ENCODE data around the gene FMNL2. TPM values are rescaled to one million over a fixed set of nuclear protein-coding genes. Genes with fewer than 3 reads are reported as not detected.

The FMNL2 gene
- total RNA-seq, 1 donor from 2014 or later: 34.3 TPM

DNA sequence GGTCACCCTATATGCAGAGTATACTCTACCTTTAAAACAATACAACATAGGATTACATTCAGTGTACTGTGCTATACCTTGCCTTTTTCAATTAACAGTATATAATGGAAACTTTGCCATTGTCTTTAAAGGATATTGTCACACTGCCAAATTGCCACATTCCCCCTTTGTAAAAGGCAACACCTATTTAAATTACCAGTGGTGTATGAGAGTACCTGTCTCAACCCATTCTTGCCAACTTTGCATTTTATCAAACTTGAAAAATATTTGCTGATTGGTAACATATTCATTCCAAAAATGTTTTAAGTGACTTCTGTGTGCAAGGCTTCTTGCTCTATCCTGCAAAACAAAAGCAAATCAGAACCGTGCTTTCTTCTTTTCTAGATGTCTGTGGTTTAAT, 92.9 kb downstream of the FMNL2 start:
- Histone ChIP-seq H4K20me1 (ENCODE audit: insufficient read depth, low read length) (peaks cover 4% of the 10 kb centered on the region), H3K4me2 (ENCODE audit: low read length) (no peak overlapping the region), H3K9me3 (ENCODE audit: insufficient read depth, low read depth, low read length) (no peaks in the 10 kb centered on the region), H2AFZ (ENCODE audit: low read depth, low read length) (no peak overlapping the region), H3K27me3 (ENCODE audit: insufficient read depth, low read length) (no peaks in the 10 kb centered on the region), H3K36me3 (ENCODE audit: insufficient read depth, low read length) (no peaks in the 10 kb centered on the region), H3K4me3 (ENCODE audit: insufficient read depth, low read depth, low read length) (no peak overlapping the region), H3K4me1 (ENCODE audit: insufficient read depth, low read length) (peaks cover 12% of the 10 kb centered on the region), H3K79me2 (ENCODE audit: insufficient read depth, low read length) (peaks cover 60% of the 10 kb centered on the region), H3K9ac (ENCODE audit: low read length) (no peak overlapping the region), H3K27ac (ENCODE audit: low read depth, low read length) (no peak overlapping the region)
- no peaks in the 10 kb centered on the region for H3K27me3 Mint-ChIP-seq (ENCODE audit: low read depth, unreplicated experiment)
- DNase-seq (ENCODE audit: low read depth): no peak
- peak overlapping the region; percentile 73 for H3K27ac Mint-ChIP-seq (ENCODE audit: unreplicated experiment)
- H3K4me3 Mint-ChIP-seq (ENCODE audit: unreplicated experiment): no peak overlapping the region
- peaks cover 22% of the 10 kb centered on the region for H3K4me1 Mint-ChIP-seq (ENCODE audit: low read depth, unreplicated experiment)
- no peaks in the 10 kb centered on the region for H3K9me3 Mint-ChIP-seq (ENCODE audit: unreplicated experiment)
- FAIRE-seq: no peak
- no peaks in the 10 kb centered on the region for H3K36me3 Mint-ChIP-seq (ENCODE audit: low read depth, unreplicated experiment)
- TF ChIP-seq CTCF (IDR thresholded peaks at IDR 0.05; ENCODE audit: insufficient read depth, low read depth, low read length) (no peak), EZH2 (IDR thresholded peaks at IDR 0.05; ENCODE audit: insufficient read depth, low read length) (no peak)

- no peak overlapping the region for H2AFZ ChIP-seq (ENCODE audit: low read depth, low read length)
- peaks cover 59% of the 10 kb centered on the region for H3K79me2 ChIP-seq (ENCODE audit: insufficient read depth, low read length)
- Mint-ChIP-seq H3K36me3 (ENCODE audit: low read depth, unreplicated experiment) (no peaks in the 10 kb centered on the region), H3K27ac (ENCODE audit: unreplicated experiment) (no peak overlapping the region), H3K4me1 (ENCODE audit: low read depth, unreplicated experiment) (peaks cover 33% of the 10 kb centered on the region), H3K27me3 (ENCODE audit: low read depth, unreplicated experiment) (no peaks in the 10 kb centered on the region), H3K4me3 (ENCODE audit: unreplicated experiment) (no peak overlapping the region), H3K9me3 (ENCODE audit: unreplicated experiment) (no peaks in the 10 kb centered on the region)
- FAIRE-seq: no peak
- no peaks in the 10 kb centered on the region for H3K36me3 ChIP-seq (ENCODE audit: insufficient read depth, low read length)
- no peak for DNase-seq (ENCODE audit: low read depth)
- H3K9me3 ChIP-seq (ENCODE audit: insufficient read depth, low read depth, low read length): no peaks in the 10 kb centered on the region
- H3K9ac ChIP-seq (ENCODE audit: low read length): no peak overlapping the region
- peaks cover 12% of the 10 kb centered on the region for H3K4me1 ChIP-seq (ENCODE audit: insufficient read depth, low read length)
- H3K4me2 ChIP-seq (ENCODE audit: low read length): no peak overlapping the region
- no peaks in the 10 kb centered on the region for H3K27me3 ChIP-seq (ENCODE audit: insufficient read depth, low read length)
- H3K4me3 ChIP-seq (ENCODE audit: insufficient read depth, low read depth, low read length): no peak overlapping the region
- TF ChIP-seq EZH2 (IDR thresholded peaks at IDR 0.05; ENCODE audit: insufficient read depth, low read length) (no peak), CTCF (IDR thresholded peaks at IDR 0.05; ENCODE audit: insufficient read depth, low read depth, low read length) (no peak)
- H3K27ac ChIP-seq (ENCODE audit: low read depth, low read length): no peak overlapping the region
- peaks cover 4% of the 10 kb centered on the region for H4K20me1 ChIP-seq (ENCODE audit: insufficient read depth, low read length)
Measured at GRCh38 chr2:152428800-152429582, 94.0 kb downstream of the FMNL2 start.

DNA sequence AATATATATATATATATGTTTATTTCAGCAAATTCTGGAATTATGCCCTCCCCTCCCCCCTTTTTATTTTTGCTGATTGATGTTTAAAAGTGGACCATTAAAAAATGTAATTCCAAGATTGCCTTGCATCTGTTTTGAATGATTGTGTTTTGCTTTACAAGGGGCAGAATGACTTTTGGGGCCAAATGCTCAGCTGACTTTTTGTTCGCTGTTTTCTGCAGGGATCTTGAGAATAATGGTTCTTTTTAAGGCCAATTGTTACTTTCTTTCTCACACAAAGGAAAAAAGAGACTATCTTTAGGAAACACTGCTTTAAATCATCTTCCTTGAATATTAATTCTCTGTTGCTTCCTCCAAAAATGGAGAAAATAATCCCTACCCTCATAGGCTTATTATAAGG, 95.9 kb downstream of the FMNL2 start:
- Histone ChIP-seq H3K79me2 (ENCODE audit: insufficient read depth, low read length) (peaks cover 64% of the 10 kb centered on the region), H3K4me1 (ENCODE audit: insufficient read depth, low read length) (peaks cover 10% of the 10 kb centered on the region), H3K4me2 (ENCODE audit: low read length) (no peak overlapping the region), H4K20me1 (ENCODE audit: insufficient read depth, low read length) (peaks cover 5% of the 10 kb centered on the region), H3K27me3 (ENCODE audit: insufficient read depth, low read length) (no peaks in the 10 kb centered on the region), H3K9ac (ENCODE audit: low read length) (no peak overlapping the region), H3K9me3 (ENCODE audit: insufficient read depth, low read depth, low read length) (no peaks in the 10 kb centered on the region), H3K27ac (ENCODE audit: low read depth, low read length) (no peak overlapping the region), H2AFZ (ENCODE audit: low read depth, low read length) (no peak overlapping the region), H3K36me3 (ENCODE audit: insufficient read depth, low read length) (no peaks in the 10 kb centered on the region), H3K4me3 (ENCODE audit: insufficient read depth, low read depth, low read length) (no peak overlapping the region)
- H3K27me3 Mint-ChIP-seq (ENCODE audit: low read depth, unreplicated experiment): no peaks in the 10 kb centered on the region
- H3K4me1 Mint-ChIP-seq (ENCODE audit: low read depth, unreplicated experiment): peaks cover 38% of the 10 kb centered on the region
- H3K27ac Mint-ChIP-seq (ENCODE audit: unreplicated experiment): no peak overlapping the region
- FAIRE-seq (no peak), DNase-seq (ENCODE audit: low read depth) (no peak)
- no peaks in the 10 kb centered on the region for H3K36me3 Mint-ChIP-seq (ENCODE audit: low read depth, unreplicated experiment)
- H3K9me3 Mint-ChIP-seq (ENCODE audit: unreplicated experiment): no peaks in the 10 kb centered on the region
- no peak overlapping the region for H3K4me3 Mint-ChIP-seq (ENCODE audit: unreplicated experiment)
- no peak for TF ChIP-seq CTCF (IDR thresholded peaks at IDR 0.05; ENCODE audit: insufficient read depth, low read depth, low read length)
- no peak for TF ChIP-seq EZH2 (IDR thresholded peaks at IDR 0.05; ENCODE audit: insufficient read depth, low read length)

Measured in astrocyte (in vitro differentiated cells and primary cell).